GM19351 (cell line): ENCODE measurements around the gene WWP2.
"Not testable (repeated sequence)": the region's sequence is repeated elsewhere in the genome, so short reads cannot be mapped to it uniquely, and the experiment has no call there.

ENCODE experiments used
- ATAC-seq: cut with Tn5 transposase; IDR thresholded peaks from one replicate; pipeline ENCODE4 v1.9.1; 2021; ENCODE audit warnings: mild to moderate bottlenecking, moderate library complexity; ENCODE audit not compliant: unreplicated experiment

Gene WWP2

DNA sequence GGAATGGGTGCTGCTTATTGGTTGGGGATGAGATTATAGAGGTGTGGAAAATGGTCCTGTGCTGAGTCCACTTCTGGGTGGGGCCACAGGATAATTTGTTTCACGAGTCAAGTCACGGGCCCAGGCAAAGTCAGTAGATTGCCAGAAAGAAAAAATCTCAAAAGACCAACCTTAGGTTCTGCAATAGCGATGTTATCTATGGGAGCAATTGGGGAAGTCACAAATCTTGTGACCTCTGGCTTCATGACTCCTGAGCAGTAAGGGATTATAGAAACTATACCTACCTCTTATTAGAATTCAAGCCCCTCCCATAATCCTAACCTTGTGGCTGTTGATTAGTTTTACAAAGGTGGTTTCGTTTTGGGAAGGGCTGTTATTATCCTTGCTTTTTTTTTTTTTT lies 31.4 kb downstream of the WWP2 start:
- no peak for ATAC-seq

- no peak for ATAC-seq
Measured at GRCh38 chr16:69794486-69794885, 32.4 kb downstream of the WWP2 start.

DNA sequence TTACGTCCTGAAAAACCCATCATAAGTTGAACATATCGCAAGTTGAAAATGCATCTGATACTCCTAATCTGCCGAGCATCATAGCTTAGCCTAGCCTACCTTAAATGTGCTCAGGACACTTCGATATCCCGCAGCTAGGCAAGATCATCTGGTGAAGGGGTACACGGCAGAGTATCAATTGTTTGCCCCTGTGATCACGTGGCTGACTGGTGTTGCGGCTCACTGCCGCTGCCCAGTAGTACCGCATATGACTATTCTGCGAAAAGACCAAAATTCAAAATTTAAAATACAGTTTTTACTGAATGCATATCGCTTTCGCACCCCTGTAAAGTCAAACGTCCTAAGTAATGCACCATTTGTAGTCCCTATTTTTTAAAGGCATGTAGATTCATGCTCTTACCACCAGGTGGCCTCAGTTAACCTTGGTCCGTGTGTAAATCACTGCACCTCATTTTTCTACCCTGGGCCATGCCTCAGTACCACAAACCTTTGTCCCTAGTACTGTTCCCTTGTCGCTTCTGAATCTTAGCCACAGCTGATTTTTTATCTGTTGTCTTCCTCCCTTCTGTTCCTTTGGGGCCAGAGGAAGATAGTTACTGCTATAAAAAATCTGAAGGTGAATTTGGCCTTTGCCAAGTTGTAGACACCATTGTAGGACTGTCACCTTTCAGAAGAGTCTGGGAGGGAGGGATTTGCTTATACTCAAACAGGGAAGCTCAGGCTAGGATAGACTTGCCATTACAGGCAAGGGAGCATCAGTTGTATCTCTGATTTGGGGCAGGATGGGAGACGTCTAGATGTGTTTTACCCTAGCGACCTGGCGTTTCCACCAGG lies 34.4 kb downstream of the WWP2 start:
- ATAC-seq = no peak

GRCh38 chr16:69798466-69798865 lies 36.3 kb downstream of the WWP2 start:
- no peak for ATAC-seq

DNA sequence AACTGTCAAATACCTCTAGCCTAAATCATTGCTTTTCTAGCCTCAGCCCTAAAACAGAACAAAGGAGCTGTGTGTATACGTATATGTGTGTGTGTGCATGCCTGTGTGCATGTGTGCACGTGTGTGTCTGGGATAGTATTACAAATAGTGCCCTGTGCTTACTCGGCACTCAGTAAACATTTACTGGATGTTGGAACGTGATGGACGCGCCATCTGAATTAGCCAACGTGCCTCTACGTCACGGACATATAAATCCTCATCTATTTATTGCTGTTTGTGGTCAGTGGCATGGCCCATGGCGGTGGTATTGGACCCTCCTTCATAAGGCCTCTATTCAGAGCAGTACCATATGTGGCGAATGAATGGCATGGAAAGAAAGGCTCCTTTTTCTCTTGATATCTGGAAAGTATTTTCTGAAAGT lies 37.5 kb downstream of the WWP2 start:
- ATAC-seq = no peak

DNA sequence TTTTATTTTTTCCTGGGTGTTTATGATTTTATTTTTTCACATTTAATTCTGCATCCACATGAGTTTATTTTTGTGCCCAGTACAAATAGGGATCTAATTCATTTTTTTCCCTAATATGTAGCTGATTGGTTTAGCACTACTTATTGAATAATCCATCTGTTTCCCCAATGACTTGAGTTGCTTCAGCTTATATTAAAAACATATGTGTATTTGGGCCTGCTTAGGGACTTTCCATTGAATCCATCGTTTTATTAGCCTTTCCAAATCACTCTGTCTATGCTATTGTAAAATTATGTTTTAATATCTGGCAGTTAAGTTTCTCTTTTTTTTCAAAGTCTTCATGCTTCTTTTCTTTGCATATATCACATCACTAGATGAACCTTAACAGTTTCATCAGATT lies 42.2 kb downstream of the WWP2 start:
- no peak for ATAC-seq

GRCh38 chr16:69806776-69807175 lies 44.6 kb downstream of the WWP2 start:
- ATAC-seq = not testable (repeated sequence)

DNA sequence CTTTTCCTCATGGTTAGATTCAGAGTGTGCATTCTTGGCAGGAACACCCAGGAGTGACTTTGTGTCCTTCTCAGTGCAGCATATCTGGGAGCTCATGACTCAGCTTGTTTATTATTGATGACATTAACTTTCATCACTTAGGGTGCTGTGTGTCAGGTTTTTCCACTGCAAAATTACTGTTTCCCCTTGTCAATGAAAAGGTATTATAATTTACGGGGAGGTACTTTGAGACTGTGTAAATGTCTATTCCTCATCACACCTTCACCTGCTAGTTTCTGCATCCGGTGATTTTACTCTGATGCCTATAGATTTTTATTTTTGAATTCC lies 50.5 kb downstream of the WWP2 start:
- no peak for ATAC-seq

DNA sequence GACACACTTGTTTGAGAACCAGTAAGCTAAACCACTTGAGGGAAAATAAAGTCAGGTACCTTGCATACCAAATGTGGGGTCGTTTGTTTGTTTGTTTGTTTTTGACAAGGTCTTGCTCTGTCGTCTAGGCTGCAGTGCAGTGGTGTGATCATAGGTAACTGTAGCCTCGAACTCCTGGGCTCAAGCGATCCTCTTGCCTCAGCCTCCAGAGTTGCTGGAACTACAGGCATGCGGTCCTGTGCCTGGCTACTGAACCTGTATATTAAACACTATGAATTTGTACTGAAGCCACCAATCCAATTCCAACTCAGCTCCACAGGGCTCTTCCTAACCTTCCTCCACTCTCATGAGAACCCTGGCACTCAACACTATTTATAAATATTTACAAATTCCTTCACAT lies 51.9 kb downstream of the WWP2 start:
- no peak for ATAC-seq

DNA sequence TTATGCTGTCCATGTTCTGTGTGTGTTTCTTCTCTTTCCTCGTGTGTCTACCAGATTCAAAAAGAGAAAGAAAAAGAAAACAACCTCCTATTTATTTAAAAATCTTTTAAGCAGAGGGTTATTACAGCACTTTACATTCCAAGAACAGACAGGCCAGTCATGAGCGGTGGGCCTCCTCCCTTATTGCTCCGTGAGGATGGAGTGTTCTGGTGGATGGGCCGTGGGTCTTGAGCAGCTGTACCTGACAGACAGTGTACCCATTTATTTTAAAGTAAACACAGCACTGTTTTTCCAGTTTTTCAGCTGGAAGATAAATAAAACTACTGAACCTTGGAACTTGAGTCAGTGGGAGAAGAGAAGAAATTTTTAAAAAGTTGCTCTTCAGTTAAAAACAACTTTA lies 52.4 kb downstream of the WWP2 start:
- no peak for ATAC-seq

DNA sequence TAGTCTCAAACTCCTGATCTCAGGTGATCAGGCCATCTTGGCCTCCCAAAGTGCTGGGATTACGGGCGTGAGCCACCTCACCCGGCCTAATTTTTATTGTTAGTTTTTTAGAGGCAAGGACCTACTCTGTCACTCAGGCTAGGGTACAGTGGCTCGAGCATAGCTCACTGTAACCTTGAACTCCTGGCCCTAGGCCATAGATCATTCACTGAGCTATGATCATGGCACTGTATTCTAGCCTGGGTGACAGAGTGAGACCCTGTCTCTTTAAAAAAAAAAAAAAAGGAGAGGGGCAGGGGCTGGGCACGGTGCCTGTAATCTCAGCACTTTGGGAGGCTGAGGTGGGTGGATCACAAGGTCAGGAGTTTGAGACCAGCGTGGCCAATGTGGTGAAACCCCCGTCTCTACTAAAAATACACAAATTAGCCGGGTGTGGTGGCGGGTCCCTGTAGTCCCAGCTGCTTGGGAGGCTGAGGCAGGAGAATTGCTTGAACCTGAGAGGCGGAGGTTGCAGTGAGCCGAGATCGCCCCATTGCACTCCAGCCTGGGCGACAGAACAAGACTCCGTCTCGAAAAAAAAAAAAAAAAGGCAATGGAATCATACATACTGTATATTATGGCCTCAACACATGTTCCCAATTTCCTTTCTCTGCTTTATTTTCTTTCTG lies 53.2 kb downstream of the WWP2 start:
- not testable (repeated sequence) for ATAC-seq

GRCh38 chr16:69816996-69817395 lies 54.9 kb downstream of the WWP2 start:
- no peak for ATAC-seq

GRCh38 chr16:69818891-69819545 lies 56.9 kb downstream of the WWP2 start:
- no peak for ATAC-seq

DNA sequence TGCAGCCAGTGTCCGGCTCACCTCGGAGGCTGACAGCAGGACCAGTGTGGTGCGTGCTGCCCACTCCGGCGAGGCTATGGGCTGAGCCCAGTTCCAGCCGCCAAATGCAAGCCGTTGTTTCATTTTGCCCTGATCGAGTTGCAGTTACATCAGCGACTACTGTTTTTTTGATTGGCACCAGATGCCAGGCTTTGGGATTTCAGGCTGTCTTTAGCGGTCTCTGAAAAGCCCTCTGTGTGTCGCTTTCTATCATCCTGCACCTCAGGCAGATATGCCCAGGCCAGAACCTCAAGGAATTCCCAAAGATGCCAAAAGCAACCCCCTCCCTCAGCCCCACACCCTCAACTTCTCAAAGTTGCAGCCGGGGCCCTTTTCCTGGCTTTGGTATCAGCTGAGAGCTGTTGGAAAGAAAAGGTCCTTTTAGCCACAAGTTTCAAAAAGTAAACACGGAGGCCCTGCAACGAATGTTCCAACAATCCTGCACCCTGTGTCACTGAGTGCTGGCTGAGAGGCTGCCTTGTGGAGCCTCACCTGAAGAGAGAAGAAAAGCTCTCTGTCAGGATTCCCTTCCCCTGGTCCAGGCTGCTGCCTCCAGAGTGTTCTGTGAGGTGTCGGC lies 58.9 kb downstream of the WWP2 start:
- no peak for ATAC-seq

DNA sequence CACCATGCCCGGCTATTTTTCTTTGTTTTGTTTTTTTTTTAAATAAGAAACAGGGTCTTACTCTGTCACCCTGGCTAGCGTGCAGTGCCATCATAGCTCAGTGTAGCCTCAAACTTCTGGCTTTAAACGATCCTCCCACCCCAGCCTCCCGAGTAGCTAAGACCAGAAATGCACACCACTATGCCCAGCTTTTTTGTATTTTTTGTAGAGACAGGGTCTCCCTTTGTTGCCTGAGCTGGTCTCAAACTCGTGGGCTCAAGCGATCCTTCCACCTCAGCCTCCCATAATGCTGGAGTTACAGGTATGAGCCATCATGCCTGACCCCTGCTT lies 59.7 kb downstream of the WWP2 start:
- ATAC-seq = no peak

DNA sequence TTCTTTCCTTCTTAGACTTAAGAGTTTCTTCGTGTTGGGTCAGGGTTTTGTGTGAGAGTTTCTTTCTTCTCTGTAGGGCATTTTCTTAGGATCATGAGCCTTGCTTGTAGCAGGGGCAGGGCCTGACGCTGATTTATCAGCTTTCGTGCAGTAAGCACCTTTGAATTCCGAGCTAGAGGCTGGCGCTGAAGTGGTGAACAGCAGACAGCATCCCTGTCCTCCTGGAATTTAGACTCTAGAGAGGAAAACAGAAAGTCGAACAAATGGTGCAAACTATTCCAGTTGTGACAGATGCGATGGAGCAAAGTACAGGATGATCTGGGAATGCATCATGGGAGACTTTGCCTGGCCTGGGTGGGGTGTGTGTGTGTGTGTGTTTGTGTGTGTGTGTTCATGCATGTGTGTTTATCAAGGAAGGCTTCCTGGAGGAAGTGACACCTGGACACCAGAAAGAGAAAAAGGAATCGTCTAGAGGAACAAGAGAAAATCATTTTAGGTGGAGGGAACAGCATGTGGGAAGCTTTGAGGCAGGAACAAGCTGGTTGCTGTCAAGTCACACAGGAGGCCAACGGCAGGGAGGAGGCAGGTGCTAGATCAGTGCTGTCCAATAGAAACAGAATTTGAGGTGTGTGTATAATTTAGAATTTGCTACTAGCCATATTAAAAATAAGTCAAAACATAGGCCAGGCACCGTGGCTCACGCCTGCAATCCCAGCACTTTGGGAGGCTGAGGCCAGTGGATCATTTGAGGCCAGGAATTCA lies 60.2 kb downstream of the WWP2 start:
- no peak for ATAC-seq

GRCh38 chr16:69823831-69824563 lies 61.9 kb downstream of the WWP2 start:
- peak; percentile 84 for ATAC-seq

GRCh38 chr16:69824564-69825142 lies 62.5 kb downstream of the WWP2 start:
- not testable (repeated sequence) for ATAC-seq

- no peak for ATAC-seq
Measured at GRCh38 chr16:69827524-69827923, 65.4 kb downstream of the WWP2 start.

DNA sequence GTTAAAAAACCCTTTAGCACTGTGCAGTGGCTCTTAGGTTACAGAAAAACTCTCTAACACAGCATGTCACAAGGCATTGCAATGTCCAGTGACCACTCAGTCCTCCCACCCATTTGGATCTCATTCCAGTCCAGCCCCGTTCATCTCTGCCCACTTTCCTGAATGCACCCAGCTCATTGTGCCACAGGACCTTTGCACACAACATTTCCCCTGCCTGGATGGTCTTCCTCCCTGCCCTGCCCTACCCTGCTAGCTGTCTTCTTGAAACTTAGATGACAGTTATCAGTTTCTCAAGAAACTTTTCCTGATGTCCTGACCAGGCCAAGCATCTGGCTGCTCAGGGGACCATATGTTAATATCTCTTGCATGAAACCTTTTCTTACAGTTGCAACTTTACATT lies 67.2 kb downstream of the WWP2 start:
- no peak for ATAC-seq
